Inflammatory macrophage treated with lipopolysaccharide for 1 hour (primary cell): ENCODE results near the gene ATP2B3.

ENCODE experiments used
- DNase-seq, 2 donors: peaks; one replicate each; pipeline ENCODE4 v3.0.0-alpha.2; 2020 to 2022

ATP2B3 gene

GRCh38 chrX:153511784-153512500 lies 5.5 kb upstream of the ATP2B3 start:
- no peak for DNase-seq

- DNase-seq: no peak
Observed at GRCh38 chrX:153512501-153512893, 4.9 kb upstream of the ATP2B3 start.

- DNase-seq: no peak
Observed at GRCh38 chrX:153513265-153513664, 4.2 kb upstream of the ATP2B3 start.

GRCh38 chrX:153514259-153514658 lies 3.2 kb upstream of the ATP2B3 start:
- DNase-seq: no peak

GRCh38 chrX:153515435-153515834 lies 2.0 kb upstream of the ATP2B3 start:
- no peak for DNase-seq

GRCh38 chrX:153516073-153516472 lies 1.4 kb upstream of the ATP2B3 start:
- DNase-seq: no peak

GRCh38 chrX:153517946-153518834 lies 748 bp downstream of the ATP2B3 start:
- DNase-seq: no peak

GRCh38 chrX:153519569-153520286 lies 2.3 kb downstream of the ATP2B3 start:
- DNase-seq: no peak

- DNase-seq: no peak
Observed at GRCh38 chrX:153520287-153520917, 3.0 kb downstream of the ATP2B3 start.

- DNase-seq: peak in 1 of 2 donors; percentile 44
Observed at GRCh38 chrX:153521034-153521433, 3.6 kb downstream of the ATP2B3 start.

GRCh38 chrX:153522259-153522658 lies 4.8 kb downstream of the ATP2B3 start:
- DNase-seq: no peak

- no peak for DNase-seq
Observed at GRCh38 chrX:153523269-153523668, 5.8 kb downstream of the ATP2B3 start.

GRCh38 chrX:153524234-153524633 lies 6.8 kb downstream of the ATP2B3 start:
- no peak for DNase-seq

- DNase-seq: no peak
Observed at GRCh38 chrX:153525451-153525850, 8.0 kb downstream of the ATP2B3 start.

- DNase-seq: no peak
Observed at GRCh38 chrX:153526042-153526441, 8.6 kb downstream of the ATP2B3 start.

GRCh38 chrX:153526801-153527200 lies 9.4 kb downstream of the ATP2B3 start:
- DNase-seq: no peak

- no peak for DNase-seq
Observed at GRCh38 chrX:153527208-153527607, 9.8 kb downstream of the ATP2B3 start.

GRCh38 chrX:153530411-153531129 lies 13.1 kb downstream of the ATP2B3 start:
- DNase-seq: no peak

- no peak for DNase-seq
Observed at GRCh38 chrX:153533091-153533490, 15.6 kb downstream of the ATP2B3 start.

- no peak for DNase-seq
Observed at GRCh38 chrX:153537080-153537479, 19.6 kb downstream of the ATP2B3 start.

- no peak for DNase-seq
Observed at GRCh38 chrX:153537526-153538295, 20.3 kb downstream of the ATP2B3 start.

GRCh38 chrX:153538424-153538823 lies 21.0 kb downstream of the ATP2B3 start:
- no peak for DNase-seq
